Peyer's patch (tissue), 4 donors: Measurements from ENCODE around the gene DLX3.

Source experiments
- POLR2A ChIP-seq, 2 donors: fragments of 450-650 bp; IDR thresholded peaks; one replicate each; pipeline ENCODE4 v1.5.1; 2017; ENCODE audit warnings: antibody characterized with exemption in 2 of 2, mild to moderate bottlenecking in 2 of 2, moderate library complexity in 2 of 2
- TF ChIP-seq, protein P1 (sequence below), 6 experiments: fragments of 450-650 bp in 4 of 6; fragments of 200-600 bp in 2 of 6; sonication (generic) in 1 of 6; IDR thresholded peaks; one replicate each; pipeline ENCODE4 v1.5.1; 2017 to 2019; ENCODE audit warnings: antibody characterized with exemption in 6 of 6, mild to moderate bottlenecking in 3 of 6, moderate library complexity in 1 of 6

DNA sequence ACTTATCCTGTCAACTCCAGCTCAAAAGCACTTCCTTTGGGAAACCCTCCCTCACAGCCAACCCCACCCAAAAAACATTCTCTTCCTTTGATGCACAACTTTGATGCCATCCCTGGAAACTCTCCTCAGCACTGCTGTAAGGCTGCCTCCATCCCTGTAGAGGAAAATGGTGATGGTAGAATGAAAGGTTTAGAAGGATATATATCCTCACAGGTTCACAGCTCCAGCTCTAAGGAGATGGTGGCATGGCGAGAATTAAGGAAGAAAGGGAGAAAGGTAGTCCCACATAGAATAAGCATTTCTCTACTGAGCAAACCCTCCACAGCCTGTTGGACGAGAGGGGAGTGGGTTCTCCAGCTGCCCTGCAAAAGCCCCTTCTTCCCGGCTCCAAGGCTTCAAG lies 28.3 kb downstream of the DLX3 start:
- TF ChIP-seq POLR2A (IDR thresholded peaks at IDR 0.05): no peak
- TF ChIP-seq, protein P1, sequence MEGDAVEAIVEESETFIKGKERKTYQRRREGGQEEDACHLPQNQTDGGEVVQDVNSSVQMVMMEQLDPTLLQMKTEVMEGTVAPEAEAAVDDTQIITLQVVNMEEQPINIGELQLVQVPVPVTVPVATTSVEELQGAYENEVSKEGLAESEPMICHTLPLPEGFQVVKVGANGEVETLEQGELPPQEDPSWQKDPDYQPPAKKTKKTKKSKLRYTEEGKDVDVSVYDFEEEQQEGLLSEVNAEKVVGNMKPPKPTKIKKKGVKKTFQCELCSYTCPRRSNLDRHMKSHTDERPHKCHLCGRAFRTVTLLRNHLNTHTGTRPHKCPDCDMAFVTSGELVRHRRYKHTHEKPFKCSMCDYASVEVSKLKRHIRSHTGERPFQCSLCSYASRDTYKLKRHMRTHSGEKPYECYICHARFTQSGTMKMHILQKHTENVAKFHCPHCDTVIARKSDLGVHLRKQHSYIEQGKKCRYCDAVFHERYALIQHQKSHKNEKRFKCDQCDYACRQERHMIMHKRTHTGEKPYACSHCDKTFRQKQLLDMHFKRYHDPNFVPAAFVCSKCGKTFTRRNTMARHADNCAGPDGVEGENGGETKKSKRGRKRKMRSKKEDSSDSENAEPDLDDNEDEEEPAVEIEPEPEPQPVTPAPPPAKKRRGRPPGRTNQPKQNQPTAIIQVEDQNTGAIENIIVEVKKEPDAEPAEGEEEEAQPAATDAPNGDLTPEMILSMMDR (IDR thresholded peaks at IDR 0.05): no peak
